ENCODE results near the gene RNF180. TPM values are rescaled to one million over a fixed set of nuclear protein-coding genes. Genes with fewer than 3 reads are reported as not detected.

RNF180 gene
- total RNA-seq, 1 donor from 2014 or later = 14.0 TPM

DNA sequence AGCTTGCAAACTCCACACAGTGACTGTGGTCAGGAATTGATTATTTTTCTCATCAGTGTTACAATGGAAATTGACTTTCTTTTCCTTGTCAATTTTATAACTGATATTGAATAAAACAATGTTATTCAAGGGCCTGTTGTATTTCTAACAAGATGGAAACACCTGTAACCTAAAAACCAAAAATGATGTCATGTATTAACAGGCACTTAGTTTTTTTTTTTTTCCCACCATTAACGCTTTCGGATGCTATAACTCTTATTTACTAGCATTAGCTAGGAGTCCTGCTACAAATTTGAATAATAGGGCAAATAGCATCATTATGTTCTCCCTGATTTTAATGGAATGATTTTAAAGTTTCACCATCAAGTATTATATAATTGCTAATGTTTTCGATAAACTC is 30.3 kb downstream of the RNF180 start:
- H3K4me3 ChIP-seq = no peak overlapping the region
- TF ChIP-seq, protein P1, sequence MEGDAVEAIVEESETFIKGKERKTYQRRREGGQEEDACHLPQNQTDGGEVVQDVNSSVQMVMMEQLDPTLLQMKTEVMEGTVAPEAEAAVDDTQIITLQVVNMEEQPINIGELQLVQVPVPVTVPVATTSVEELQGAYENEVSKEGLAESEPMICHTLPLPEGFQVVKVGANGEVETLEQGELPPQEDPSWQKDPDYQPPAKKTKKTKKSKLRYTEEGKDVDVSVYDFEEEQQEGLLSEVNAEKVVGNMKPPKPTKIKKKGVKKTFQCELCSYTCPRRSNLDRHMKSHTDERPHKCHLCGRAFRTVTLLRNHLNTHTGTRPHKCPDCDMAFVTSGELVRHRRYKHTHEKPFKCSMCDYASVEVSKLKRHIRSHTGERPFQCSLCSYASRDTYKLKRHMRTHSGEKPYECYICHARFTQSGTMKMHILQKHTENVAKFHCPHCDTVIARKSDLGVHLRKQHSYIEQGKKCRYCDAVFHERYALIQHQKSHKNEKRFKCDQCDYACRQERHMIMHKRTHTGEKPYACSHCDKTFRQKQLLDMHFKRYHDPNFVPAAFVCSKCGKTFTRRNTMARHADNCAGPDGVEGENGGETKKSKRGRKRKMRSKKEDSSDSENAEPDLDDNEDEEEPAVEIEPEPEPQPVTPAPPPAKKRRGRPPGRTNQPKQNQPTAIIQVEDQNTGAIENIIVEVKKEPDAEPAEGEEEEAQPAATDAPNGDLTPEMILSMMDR (IDR thresholded peaks at IDR 0.05) = no peak
- intact Hi-C loops (cut with DNase I) = no loop called here

DNA sequence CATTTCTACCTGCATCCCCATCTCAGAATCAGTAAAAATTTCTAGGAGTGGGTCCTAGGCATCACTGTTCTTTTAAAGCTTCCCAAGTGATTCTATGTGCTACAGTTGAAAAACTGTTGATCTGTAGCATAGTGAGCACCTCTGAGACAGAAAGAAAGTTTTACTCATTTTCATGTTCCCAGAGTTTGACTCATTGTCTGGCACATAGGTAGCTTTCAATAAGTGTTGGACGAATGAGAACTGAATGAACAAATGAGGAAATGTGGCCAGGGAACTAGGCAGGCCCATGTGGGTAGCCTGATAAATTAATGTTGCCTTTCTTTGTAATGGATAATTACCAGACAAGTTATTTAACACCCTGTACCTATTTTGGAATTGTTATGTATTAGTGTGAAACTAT is 33.8 kb downstream of the RNF180 start:
- Histone ChIP-seq H3K36me3 (no peaks in the 10 kb centered on the region), H3K4me1 (no peaks in the 10 kb centered on the region), H3K4me3 (no peak overlapping the region), H3K27me3 (no peaks in the 10 kb centered on the region), H3K27ac (no peak overlapping the region), H3K9me3 (no peaks in the 10 kb centered on the region)
- TF ChIP-seq, protein P1 (IDR thresholded peaks at IDR 0.05) = no peak
- no peak for DNase-seq
- intact Hi-C loops (cut with DNase I) = no loop called here
- no peak for ATAC-seq

More for the DNA sequence above, 30.3 kb downstream of the RNF180 start:
- Histone ChIP-seq H3K36me3 (no peaks in the 10 kb centered on the region), H3K4me1 (no peaks in the 10 kb centered on the region), H3K27me3 (no peaks in the 10 kb centered on the region), H3K9me3 (no peaks in the 10 kb centered on the region), H3K27ac (no peak overlapping the region)
- ATAC-seq (no peak), DNase-seq (no peak)

DNA sequence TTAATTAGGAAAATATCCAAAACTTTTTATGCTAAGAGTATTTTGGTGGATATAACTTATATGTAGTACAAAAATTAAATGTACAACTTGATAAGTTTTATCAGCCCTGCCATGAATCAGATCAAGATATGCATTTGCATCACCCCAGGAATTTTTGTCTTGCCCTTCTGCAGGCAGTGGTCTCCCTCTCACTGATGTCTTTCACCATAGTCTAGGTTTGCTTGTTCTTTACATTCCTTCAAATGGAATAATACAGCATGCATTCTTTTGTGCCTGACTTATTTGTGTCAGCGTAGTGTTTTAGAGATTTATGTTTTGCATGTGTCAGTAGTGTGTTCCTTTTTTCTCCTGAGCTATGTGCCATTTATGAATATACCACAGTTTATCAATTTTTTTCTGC is 36.4 kb downstream of the RNF180 start:
- TF ChIP-seq, protein P1 (IDR thresholded peaks at IDR 0.05) = no peak
- no peak for ATAC-seq
- DNase-seq = no peak

DNA sequence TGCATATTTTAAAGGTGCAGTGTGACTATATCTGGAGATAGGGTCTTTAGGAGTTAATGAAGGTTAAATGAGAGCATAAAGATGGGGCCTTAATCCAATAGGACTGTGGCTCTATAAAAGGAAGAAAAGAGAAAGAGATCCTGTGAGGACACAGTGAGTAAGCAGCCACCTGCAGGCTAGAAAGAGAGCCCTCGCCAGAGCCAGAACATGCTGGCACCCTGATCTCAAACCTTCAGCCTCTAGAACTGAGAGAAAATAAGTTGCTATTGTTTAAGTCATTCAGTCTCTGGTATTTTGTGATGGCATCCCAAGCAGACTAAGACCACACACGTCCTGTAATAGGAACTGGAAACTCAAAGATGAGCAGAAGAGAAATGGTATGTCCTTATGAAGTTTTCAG is 41.0 kb downstream of the RNF180 start:
- Histone ChIP-seq H3K27me3 (no peaks in the 10 kb centered on the region), H3K9me3 (no peaks in the 10 kb centered on the region), H3K27ac (no peak overlapping the region), H3K36me3 (no peaks in the 10 kb centered on the region), H3K4me3 (no peak overlapping the region), H3K4me1 (no peaks in the 10 kb centered on the region)
- TF ChIP-seq, protein P1 (IDR thresholded peaks at IDR 0.05) = no peak
- ATAC-seq (no peak), DNase-seq (no peak)
- intact Hi-C loops (cut with DNase I) = no loop called here

More for the DNA sequence above, 36.4 kb downstream of the RNF180 start:
- H3K36me3 ChIP-seq = no peaks in the 10 kb centered on the region
- no peak overlapping the region for H3K4me3 ChIP-seq
- no peaks in the 10 kb centered on the region for H3K4me1 ChIP-seq
- intact Hi-C loops (cut with DNase I) = no loop called here
- no peaks in the 10 kb centered on the region for H3K27me3 ChIP-seq
- no peak overlapping the region for H3K27ac ChIP-seq
- no peaks in the 10 kb centered on the region for H3K9me3 ChIP-seq

DNA sequence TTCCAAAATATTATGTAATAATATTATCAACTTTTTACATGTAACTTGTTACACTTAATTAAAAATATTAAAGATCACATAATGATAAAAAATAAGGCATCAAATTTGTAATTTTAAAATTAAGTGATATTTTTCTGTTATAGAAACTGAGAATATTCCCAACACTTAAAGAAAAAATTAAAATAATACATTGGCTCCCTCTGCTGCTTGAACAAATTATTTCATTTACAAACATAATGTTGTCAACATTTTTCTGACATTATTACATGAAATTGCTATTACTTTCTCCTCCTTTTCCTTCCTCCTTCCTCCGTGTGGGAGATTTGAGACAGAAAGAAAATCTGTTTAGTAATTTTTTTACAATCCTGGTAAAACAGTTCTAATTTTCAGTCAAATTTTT is 42.3 kb downstream of the RNF180 start:
- Histone ChIP-seq H3K27me3 (no peaks in the 10 kb centered on the region), H3K9me3 (no peaks in the 10 kb centered on the region), H3K27ac (no peak overlapping the region), H3K36me3 (no peaks in the 10 kb centered on the region), H3K4me3 (no peak overlapping the region), H3K4me1 (no peaks in the 10 kb centered on the region)
- ATAC-seq = no peak
- no peak for DNase-seq
- TF ChIP-seq, protein P1 (IDR thresholded peaks at IDR 0.05) = peak; percentile 23
- intact Hi-C loops (cut with DNase I) = no loop called here

DNA sequence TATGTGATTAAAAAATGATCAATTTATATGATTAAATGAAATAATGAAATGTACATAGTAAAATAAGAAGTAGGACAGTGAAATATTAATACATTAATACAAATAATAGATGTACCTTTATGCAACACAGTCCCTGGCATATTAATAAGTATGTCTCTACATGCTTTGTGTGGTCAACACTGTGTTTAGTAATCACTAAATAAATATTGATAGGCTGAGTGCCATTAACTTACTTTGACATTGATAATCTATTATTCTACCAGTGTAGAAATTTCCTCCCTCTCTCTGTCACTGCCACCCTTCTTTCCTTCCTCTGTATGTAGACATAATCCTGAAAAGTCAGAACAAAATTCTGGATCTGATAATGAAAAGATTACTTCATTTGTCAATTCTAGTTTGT is 43.7 kb downstream of the RNF180 start:
- H3K9me3 ChIP-seq = no peaks in the 10 kb centered on the region
- H3K27me3 ChIP-seq = no peaks in the 10 kb centered on the region
- TF ChIP-seq, protein P1 (IDR thresholded peaks at IDR 0.05) = no peak
- no peaks in the 10 kb centered on the region for H3K36me3 ChIP-seq
- intact Hi-C loops (cut with DNase I) = no loop called here
- H3K4me3 ChIP-seq = no peak overlapping the region
- no peak overlapping the region for H3K27ac ChIP-seq
- no peaks in the 10 kb centered on the region for H3K4me1 ChIP-seq
- no peak for DNase-seq
- ATAC-seq = no peak
